BE2C (cell line): Measurements from ENCODE around the gene N4BP3.

Experiments
- DNase-seq: peaks from one replicate; pipeline ENCODE4 v3.0.0-alpha.2; 2020
- H3K27me3 ChIP-seq: fragments of 250-450 bp; sonication (Bioruptor Pico); 2 replicates; pipeline ENCODE4 v1.5.1; 2020; ENCODE audit warnings: mild to moderate bottlenecking
- H3K36me3 ChIP-seq: fragments of 250-450 bp; sonication (Bioruptor Pico); 2 replicates; pipeline ENCODE4 v1.5.1; 2020; ENCODE audit warnings: mild to moderate bottlenecking
- H3K4me1 ChIP-seq: fragments of 250-450 bp; sonication (Bioruptor Pico); 2 replicates; pipeline ENCODE4 v1.5.1; 2020
- H3K4me3 ChIP-seq: 2 replicates; pipeline ENCODE4 v1.5.1; 2011; ENCODE audit warnings: low read depth, low read length
- H3K9me3 ChIP-seq: fragments of 250-450 bp; sonication (Bioruptor Pico); 2 replicates; pipeline ENCODE4 v1.5.1; 2020
- CTCF ChIP-seq: IDR thresholded peaks from 2 replicates; pipeline ENCODE4 v1.5.1; 2012; ENCODE audit warnings: mild to moderate bottlenecking, low read depth, low read length

Gene N4BP3

GRCh38 chr5:178106086-178106485 is 7.2 kb upstream of the N4BP3 start:
- Histone ChIP-seq H3K4me3 (no peak overlapping the region), H3K36me3 (no peaks in the 10 kb centered on the region), H3K9me3 (no peaks in the 10 kb centered on the region), H3K27me3 (no peaks in the 10 kb centered on the region), H3K4me1 (no peaks in the 10 kb centered on the region)
- DNase-seq: no peak
- TF ChIP-seq CTCF: no peak

GRCh38 chr5:178106556-178107239 is 6.6 kb upstream of the N4BP3 start:
- Histone ChIP-seq H3K4me3 (no peak overlapping the region), H3K9me3 (no peaks in the 10 kb centered on the region), H3K36me3 (no peaks in the 10 kb centered on the region), H3K27me3 (no peaks in the 10 kb centered on the region), H3K4me1 (no peaks in the 10 kb centered on the region)
- TF ChIP-seq CTCF: no peak
- no peak for DNase-seq

- Histone ChIP-seq H3K4me1 (no peaks in the 10 kb centered on the region), H3K9me3 (peaks cover 4% of the 10 kb centered on the region; the same call in 1 of the 2 replicates), H3K4me3 (no peak overlapping the region), H3K36me3 (no peaks in the 10 kb centered on the region), H3K27me3 (peaks cover 4% of the 10 kb centered on the region)
- no peak for DNase-seq
- TF ChIP-seq CTCF: no peak
Observed at GRCh38 chr5:178107756-178108310, 5.5 kb upstream of the N4BP3 start.

GRCh38 chr5:178108446-178108845 is 4.9 kb upstream of the N4BP3 start:
- Histone ChIP-seq H3K36me3 (no peaks in the 10 kb centered on the region), H3K4me1 (no peaks in the 10 kb centered on the region), H3K27me3 (peaks cover 10% of the 10 kb centered on the region), H3K9me3 (peaks cover 7% of the 10 kb centered on the region; the same call in 1 of the 2 replicates), H3K4me3 (no peak overlapping the region)
- no peak for DNase-seq
- TF ChIP-seq CTCF: no peak

GRCh38 chr5:178108966-178109365 is 4.4 kb upstream of the N4BP3 start:
- no peaks in the 10 kb centered on the region for H3K36me3 ChIP-seq
- no peak for TF ChIP-seq CTCF
- H3K4me1 ChIP-seq: no peaks in the 10 kb centered on the region
- peaks cover 7% of the 10 kb centered on the region; the same call in 1 of the 2 replicates for H3K9me3 ChIP-seq
- no peak overlapping the region for H3K4me3 ChIP-seq
- DNase-seq: no peak
- peaks cover 15% of the 10 kb centered on the region for H3K27me3 ChIP-seq

GRCh38 chr5:178110511-178110910 is 2.8 kb upstream of the N4BP3 start:
- H3K4me1 ChIP-seq: no peaks in the 10 kb centered on the region
- no peak overlapping the region for H3K4me3 ChIP-seq

More at GRCh38 chr5:178110511-178110910, 2.8 kb upstream of the N4BP3 start:
- Histone ChIP-seq H3K9me3 (peaks cover 7% of the 10 kb centered on the region; the same call in 1 of the 2 replicates), H3K27me3 (peaks cover 24% of the 10 kb centered on the region), H3K36me3 (no peaks in the 10 kb centered on the region)
- TF ChIP-seq CTCF: no peak
- no peak for DNase-seq
